ENCODE data around the gene CANX. TPM values are rescaled to one million over a fixed set of nuclear protein-coding genes. Genes with fewer than 3 reads are reported as not detected.

CANX gene
- total RNA-seq, 1 donor: 645 TPM

DNA sequence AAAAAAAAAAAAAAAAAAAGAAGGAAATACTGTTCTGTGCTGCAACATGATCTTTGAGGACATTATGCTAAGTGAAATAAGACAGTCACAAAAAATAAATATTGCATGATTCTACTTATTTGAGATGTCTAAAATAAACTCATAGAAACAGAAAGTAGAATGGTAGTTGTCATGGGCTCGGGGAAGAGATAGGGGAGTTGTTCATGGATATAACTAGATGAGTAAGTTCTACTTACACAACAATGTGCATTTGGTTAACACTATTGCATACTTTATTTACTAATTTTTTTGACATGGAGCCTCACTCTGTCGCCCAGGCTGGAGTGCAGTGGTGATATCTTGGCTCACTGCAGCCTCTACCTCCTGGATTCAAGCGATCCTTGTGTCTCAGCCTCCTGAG, 49.0 kb downstream of the CANX start:
- H3K4me3 ChIP-seq (ENCODE audit: low read depth, low read length): no peak overlapping the region
- no peak for DNase-seq (ENCODE audit: low read depth)
- TF ChIP-seq, protein P1, sequence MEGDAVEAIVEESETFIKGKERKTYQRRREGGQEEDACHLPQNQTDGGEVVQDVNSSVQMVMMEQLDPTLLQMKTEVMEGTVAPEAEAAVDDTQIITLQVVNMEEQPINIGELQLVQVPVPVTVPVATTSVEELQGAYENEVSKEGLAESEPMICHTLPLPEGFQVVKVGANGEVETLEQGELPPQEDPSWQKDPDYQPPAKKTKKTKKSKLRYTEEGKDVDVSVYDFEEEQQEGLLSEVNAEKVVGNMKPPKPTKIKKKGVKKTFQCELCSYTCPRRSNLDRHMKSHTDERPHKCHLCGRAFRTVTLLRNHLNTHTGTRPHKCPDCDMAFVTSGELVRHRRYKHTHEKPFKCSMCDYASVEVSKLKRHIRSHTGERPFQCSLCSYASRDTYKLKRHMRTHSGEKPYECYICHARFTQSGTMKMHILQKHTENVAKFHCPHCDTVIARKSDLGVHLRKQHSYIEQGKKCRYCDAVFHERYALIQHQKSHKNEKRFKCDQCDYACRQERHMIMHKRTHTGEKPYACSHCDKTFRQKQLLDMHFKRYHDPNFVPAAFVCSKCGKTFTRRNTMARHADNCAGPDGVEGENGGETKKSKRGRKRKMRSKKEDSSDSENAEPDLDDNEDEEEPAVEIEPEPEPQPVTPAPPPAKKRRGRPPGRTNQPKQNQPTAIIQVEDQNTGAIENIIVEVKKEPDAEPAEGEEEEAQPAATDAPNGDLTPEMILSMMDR (IDR thresholded peaks at IDR 0.05; ENCODE audit: insufficient read depth, low read length): no peak

DNA sequence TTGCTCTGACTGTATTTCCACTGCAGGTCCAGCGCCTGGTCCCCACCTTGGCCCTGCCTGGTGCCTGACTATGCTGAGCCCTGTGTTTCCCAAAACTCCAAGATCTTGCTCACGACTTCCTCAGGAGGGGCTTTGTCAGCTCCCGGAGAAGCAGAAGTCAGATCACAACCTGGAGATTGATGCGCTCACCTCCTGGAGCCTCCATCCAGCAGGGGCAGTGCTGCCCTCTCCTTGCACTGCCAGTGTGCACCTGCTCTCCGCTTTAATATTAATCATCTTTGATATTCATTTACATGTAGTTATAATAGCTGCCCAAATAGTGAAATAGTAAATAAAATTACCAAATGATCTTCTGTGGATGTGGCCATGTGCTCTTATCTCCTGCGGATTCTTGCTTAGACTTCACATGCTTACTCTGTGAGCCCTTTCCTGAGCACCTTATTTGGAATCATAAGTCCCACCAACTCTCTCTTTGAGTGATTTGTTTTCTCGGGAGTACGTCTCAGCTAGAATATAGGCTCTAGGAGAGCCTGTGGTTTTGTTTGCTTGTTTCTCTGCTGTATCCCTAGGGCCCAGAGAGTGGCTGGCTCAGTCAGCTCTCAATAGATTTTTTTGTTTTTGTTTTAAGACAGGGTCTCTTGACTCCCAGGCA, 51.2 kb downstream of the CANX start:
- no peak overlapping the region for H3K4me3 ChIP-seq (ENCODE audit: low read depth, low read length)
- DNase-seq (ENCODE audit: low read depth): no peak
- TF ChIP-seq, protein P1 (IDR thresholded peaks at IDR 0.05; ENCODE audit: insufficient read depth, low read length): no peak

GRCh38 chr5:179753971-179754370, 55.2 kb downstream of the CANX start:
- TF ChIP-seq, protein P1 (IDR thresholded peaks at IDR 0.05; ENCODE audit: insufficient read depth, low read length): no peak
- DNase-seq (ENCODE audit: low read depth): no peak
- H3K4me3 ChIP-seq (ENCODE audit: low read depth, low read length): no peak overlapping the region

DNA sequence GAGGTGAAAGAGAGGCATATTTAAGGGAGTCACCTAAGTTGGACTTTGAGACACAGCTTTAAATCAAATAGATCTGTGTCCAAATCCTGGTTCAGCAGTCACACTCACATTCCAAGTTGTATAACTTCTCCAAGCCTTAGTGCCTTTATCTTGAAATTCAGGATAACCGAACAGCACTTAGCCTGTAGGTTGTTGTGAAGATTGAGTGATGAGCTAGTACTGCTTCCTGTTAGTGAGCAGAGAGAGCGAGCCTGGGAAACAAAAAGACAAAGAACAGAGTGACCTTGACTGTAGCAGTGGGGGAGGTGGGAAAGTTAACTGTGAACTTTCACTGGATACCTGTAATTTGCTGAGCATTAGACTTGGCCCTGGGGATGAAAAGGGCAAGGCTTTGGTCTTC, 56.3 kb downstream of the CANX start:
- TF ChIP-seq, protein P1 (IDR thresholded peaks at IDR 0.05; ENCODE audit: insufficient read depth, low read length): no peak
- no peak for DNase-seq (ENCODE audit: low read depth)
- no peak overlapping the region for H3K4me3 ChIP-seq (ENCODE audit: low read depth, low read length)

DNA sequence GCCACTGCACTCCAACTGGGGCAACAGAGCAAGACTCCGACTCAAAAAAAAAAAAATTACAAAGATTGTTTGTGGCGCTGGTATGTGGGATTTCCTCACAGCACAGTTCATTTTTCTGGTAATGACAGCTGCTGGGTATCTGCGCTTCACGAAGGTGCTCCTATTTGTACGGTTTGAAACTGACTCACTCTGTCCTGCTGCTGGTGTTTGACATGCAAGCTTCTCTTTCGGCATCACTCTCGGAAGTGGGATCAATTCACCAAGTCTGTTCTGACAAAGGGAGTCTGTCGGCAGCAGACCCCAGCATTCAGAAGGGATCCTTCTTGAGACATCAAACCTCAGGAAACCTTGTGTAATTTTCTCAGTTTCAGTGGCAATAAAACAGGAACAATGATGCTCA, 60.2 kb downstream of the CANX start:
- no peak for DNase-seq (ENCODE audit: low read depth)
- TF ChIP-seq, protein P1 (IDR thresholded peaks at IDR 0.05; ENCODE audit: insufficient read depth, low read length): no peak
- H3K4me3 ChIP-seq (ENCODE audit: low read depth, low read length): no peak overlapping the region

DNA sequence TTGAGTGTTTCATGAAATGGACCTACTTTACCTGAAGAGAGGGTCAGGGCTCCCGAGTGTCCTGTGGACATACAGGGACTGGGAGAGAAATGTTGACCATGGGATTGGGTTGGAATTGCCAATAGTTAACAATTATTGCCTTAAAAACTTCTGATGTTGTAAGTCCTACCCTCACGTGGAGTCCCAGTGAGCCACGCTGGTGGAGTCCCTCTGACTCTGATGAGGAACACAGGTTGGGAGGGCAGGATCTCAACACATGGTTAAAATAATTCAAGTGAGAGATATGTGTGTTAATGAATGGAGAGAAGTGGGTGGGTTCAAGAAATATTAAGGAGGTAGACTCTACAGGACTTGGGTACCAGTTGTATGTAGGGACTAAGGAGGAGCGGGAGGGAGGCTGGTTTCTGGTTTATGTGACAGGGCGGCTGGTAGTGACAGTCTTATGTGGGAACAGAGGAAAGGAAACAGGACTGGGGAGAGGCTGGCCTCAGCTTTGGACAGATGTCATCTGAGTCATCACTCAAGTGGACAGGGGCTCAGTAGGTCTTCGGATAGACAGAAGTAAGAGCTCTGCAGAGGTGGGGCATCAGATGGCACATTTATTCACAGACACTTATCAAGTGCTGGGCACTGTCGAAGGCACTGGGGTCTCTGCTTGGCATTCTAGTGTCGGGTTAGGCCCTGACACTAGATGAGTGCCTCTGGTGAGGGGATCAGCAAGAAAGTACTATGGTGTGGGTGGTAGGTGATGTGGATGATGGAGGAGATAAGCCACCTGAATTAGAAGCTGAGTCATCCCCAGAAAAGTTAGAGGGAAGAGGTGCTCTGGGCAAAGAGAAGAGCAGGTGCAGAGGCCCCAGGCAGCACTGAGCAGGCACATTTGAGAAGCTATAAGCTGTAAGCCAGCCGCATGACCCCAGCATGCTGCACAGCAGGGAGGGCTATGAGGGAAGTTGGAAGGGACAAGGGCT, 61.1 kb downstream of the CANX start:
- DNase-seq (ENCODE audit: low read depth): no peak
- H3K4me3 ChIP-seq (ENCODE audit: low read depth, low read length): no peak overlapping the region
- TF ChIP-seq, protein P1 (IDR thresholded peaks at IDR 0.05; ENCODE audit: insufficient read depth, low read length): no peak
